ENCODE data around the gene MEI4.
A peak's percentile ranks its signal among the peaks of the same experiment; 100 is the strongest.
"Not testable (repeated sequence)": the region's sequence is repeated elsewhere in the genome, so short reads cannot be mapped to it uniquely, and the experiment has no call there.

MEI4 gene, protein sequence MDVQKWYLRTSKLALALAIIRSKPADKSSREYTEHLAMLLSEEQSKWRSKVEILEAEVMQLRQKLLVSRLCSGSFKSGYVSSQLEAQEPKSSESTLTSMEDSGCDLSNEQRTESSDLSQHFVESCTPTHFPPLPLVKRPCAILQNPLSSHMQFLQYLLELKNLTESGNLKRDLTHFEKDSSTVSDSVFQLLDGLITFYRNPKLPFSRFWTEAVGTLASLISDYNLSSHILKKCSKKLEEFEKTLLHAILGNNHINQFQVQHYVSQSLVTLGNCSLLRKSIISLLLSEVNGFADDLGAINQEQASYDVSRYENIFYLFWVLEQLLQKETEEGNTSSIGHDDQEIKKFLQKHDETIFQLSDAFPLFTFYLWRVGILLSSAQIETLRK

DNA sequence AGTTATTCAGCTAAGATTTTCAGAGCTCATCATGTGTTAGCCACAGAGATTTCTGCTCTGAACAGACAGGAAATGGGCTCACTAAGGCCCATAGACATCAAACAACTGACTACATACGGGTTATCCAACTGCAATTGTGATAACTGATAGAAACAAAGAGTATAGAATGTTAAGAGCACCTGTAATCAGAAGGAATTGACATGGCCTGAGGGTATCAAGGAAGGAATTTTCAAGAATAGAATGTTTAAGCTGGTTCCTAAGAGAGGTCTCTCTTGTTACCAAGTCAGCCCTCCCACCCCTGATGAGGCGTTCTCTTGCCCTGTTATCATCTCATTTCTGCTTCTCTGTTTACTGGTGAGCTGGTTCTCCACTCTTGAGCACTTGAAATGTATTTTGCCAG is at the start of gene MEI4:
MEI4 (plus strand) TSS at position 301 of the 400 bp plus-strand sequence. CDS start 37,633 bp downstream, outside the sequence.
- no peak for DNase-seq

DNA sequence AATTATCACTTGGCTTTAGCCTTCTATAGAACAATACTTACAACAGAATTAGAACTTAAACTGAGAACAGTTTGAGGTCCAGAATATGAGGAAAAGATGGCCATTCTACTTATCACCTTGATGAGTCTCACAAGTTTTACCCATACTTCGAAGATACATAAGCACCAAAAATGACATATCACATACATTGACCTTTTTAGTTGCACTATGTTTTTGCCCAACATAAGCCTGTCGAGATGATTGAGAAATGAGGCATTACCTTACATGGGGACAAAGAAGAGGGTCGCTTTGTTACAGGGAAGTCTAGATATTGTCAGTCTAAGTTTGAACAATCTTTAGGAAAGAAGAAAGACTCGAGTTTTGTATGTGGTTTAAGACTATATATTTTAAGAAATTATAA is 48.4 kb upstream of the MEI4 start:
- no peak for DNase-seq

DNA sequence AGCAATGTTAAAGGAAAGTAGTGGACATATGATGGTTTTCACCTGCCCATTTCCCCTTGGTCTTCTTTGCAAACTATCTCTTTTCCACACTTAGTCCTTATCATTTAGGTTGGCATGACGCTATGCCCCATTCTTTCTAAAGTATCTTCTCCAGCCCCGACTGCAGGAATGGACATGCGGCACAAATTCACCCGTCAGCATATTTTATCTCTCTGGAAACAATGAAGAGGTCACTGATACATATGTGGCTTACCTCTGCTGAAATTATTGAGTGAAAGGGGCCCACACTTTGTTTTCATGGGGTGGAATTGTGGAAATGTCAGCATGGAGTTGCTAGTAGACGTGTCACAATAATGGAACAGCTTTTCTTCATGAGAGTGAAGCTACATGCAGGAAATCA is 45.8 kb upstream of the MEI4 start:
- no peak for DNase-seq

DNA sequence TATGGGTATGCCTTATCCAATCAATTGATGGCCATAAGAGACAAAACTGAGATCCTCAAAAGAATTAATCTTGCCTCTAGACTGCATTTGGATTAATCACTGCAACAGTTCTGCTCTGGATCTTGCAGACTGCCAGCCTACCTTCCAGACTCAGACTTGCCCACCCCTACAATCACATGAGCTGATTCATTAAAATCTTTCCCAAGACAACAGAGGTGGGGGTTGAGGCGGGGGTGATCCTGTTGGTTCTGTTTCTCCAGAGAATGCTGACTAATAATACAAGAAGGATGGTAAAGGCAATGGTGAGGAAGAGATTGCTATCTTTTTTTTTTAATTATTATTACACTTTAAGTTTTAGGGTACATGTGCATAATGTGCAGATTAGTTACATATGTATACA is 43.7 kb upstream of the MEI4 start:
- DNase-seq, result no peak

DNA sequence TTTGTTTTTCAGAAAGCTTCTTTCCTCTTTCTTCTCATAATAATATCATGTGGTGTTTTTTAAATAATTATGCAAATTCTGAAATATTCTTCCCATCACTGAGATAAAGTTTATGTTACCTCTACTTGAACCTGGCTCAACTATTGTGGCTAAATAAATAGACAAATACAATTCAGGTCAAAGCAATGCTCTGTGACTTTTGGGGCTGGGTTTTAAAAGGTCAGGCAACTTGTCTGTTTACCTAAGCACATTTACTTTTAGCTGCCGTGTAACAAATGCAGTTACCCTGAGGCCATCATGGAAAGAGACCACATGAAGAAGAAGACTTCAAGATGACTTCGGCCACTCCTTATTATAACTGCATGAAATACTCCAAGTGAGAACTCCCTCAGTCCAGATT is 33.7 kb upstream of the MEI4 start:
- DNase-seq, result no peak

DNA sequence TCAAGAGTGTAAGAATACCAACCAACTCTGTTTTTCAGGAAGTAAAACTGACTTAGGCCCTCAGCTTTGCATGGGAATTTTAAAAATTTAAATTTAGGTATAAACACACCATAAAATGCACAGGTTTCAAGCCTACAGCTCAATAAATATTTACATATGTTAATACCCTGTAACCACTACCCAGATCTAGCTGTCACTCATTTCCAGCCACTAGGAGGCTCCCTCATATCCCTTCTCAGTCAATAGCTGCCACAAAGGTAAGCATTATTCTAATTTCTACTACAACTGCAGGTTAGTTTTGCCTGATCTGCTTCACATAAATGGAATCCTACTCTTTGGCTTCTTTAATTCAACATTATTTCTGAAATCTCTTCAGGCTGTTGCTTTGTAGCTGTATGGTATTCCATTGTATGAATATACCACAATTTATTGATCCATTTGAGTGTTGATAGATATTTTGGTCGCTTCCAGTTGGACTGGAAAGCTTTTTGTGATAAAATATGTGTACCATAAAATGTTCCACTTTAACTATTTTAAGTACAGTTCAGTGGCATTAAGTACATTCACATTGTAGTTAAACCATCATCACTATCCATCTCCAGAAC is 32.5 kb upstream of the MEI4 start:
- no peak for DNase-seq

DNA sequence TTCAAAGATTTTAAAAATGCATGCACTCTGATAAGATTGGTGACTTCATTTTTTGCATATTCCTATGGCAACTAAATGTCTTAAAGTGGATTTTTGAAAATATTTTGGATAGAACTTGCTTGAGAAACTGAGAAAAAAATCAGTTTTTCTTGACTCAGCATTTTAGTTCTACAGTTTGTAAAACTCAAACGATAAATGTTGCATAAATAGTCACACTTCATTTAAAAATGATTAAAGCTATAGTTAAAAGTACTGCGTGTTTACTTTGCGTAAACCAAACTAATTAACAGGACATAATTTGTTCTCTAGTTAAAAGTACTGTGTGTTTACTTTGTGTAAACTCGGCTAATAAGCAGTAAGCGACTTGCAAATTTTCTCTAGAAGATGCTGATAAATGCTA is 28.3 kb upstream of the MEI4 start:
- DNase-seq, result no peak

DNA sequence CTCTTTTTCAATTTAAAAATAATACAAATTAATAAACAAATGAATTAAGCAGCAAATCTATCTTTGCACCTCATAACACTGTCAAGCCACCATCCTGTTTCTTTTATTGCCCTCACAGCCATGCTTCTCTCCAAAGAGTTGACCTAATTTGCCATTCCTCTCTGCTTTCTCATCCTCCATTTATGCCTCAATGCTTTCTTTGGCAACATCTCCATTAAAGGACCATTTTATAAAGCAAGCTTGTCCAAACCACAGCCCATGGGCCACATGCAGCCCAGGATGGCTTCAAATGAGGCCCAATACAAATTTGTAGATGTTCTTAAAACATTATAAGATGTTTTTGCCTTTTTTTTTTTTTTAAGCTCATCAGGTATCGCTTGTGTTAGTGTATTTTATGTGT is 26.4 kb upstream of the MEI4 start:
- no peak for DNase-seq

DNA sequence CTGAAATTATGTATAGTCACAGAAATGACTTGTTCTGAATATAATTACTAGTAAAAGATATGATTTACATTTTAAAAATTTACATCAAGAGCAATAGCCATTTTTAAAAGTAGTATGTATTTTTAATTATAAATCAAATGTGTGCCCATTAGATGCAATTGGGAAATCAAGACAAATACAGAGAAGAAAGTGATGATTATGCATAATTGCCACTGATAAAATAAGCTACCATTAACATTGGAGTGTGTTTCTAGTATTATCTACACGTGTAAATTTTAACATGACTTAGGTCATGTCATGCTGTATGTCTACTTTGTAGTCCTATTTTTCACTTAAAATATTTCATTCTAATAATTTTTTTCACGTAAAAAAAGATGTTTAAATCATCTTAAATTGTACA is 22.8 kb upstream of the MEI4 start:
- no peak for DNase-seq

DNA sequence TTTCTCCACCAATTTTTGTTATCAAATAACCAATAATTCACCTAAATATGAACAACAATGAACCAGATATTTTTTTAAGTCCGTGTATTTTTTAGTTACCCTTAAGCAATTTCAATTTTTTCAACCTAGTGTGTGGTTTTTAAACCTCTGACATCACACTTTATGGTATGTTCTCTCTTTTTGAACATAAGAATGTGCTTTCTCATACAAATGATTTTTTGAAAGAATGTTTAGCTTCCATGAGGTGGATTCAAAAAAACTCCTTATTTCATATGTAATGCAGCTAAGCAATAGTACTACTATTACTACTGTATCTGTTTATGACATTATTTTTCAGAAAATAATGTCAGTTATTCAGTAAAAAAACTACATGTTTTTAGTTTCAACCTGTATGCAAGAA is 19.4 kb upstream of the MEI4 start:
- DNase-seq, result no peak

DNA sequence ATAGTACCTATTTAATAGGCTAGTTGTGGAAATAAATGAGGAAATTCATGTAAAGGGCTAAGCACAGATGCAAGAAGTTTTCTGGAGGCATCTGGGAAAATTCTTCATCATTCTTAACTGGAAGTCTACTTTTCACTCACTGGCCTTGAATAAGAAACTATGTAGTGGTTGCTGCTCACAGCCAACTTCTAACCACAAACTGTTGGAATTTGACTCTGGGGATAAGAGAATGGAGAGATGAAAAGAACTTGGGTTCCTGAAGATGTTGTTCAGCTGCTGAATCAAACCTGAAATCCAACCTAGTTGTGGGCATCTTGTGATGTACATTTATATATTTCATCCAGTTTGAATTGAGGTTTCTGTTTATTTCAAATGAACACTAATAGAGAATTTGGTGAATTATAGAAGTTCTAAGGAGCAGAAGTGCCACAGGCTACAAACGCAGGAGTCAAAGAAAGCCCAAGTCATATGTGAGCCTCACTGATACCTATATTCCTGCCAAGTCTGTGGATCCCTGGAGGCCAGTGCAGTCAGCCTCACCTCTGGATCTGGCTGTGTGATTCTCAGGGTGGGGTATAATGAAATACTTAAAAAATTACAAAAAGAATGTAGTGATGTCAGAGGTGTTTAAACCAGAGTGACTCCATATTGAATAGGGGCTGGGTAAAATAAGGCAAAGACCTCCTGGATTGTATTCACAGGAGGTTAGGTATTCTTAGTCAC is 18.7 kb upstream of the MEI4 start:
- DNase-seq, result no peak

DNA sequence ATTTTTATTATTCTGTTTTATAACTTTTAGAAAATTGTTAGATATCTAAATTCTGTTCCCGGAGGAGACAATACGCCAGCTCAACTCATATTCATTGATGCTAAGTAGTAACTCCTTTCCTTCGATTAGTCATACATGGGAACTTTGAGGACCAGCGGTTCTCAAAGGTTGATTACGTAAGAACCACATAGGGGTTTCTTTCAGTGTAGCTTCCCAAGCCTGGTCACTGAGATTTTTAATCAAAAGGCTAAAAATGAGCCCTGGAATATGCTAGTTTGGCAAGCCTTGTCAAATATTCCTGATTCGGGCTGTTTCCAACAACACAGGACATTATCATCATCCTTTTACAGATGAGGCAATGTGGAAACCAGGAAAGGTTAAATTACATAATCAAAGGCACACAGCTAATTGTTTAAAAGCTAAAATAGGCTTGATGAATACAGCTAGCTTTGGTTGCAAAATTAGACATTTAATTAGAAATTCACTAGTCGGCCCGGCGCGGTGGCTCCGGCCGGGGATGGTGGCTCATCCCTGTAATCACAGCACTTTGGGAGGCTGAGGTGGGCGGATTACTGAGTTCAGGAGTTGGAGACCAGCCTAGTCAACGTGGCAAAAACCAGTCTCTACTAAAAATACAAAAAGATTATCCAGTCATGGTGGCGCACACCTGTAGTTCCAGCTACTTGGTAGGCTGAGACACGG is 14.6 kb upstream of the MEI4 start:
- DNase-seq, result no peak

DNA sequence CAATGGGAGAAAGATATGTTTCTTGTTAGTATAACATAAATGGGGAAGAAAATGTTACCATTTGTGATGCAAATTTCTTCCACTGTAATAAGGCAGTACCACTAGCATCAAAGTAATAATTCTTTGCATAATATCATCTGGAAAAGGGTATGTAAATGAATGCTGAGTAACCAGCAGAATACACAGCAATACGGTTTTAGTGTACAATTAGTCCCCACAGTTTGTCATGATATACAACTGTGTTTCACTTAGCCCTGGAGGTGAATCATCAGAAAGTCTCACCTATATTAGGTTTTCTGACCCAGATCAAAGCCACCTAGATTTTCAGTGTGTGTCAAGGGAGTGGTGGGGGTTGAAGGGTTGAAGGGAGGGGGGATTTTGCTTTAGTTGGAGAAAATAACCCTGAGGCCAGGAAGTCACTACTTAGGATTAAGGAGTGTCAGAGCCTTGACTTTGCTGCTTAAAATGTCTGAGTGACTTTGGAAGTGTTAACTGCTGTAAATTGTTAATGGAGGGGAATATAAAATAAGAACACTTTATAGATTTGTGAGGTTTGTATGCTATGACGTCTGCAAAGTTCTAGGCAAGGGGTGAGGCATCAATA is 8.6 kb upstream of the MEI4 start:
- no peak for DNase-seq

DNA sequence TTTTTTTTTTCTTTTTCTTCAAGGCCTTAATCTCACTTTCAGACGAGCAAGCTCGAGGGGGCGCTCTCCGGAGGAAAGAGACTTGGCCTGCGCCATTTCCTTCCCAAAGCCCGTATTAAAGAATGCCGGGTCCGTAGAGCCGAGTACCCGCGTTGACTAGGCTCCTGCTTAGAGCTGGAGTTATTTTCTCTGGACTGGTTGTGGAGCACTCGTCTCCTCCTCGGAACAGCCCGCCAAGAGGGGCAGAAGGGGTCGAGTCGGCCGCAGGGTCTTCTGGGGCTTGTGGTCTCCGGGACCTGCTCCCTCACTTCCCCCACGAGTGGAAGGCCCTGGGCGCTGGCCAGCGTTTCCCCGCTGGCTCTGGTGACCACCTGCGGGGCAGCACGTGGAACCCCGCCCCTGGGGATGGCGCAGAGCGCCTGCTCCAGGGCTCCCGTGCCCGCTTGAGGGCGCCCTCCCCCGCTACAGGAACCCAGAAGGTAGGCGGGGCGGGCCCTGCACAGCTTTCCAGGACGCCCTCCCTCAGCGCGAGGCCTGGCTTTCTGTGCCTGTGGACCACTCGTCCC is 2.7 kb upstream of the MEI4 start:
- DNase-seq, result peak; percentile 3

DNA sequence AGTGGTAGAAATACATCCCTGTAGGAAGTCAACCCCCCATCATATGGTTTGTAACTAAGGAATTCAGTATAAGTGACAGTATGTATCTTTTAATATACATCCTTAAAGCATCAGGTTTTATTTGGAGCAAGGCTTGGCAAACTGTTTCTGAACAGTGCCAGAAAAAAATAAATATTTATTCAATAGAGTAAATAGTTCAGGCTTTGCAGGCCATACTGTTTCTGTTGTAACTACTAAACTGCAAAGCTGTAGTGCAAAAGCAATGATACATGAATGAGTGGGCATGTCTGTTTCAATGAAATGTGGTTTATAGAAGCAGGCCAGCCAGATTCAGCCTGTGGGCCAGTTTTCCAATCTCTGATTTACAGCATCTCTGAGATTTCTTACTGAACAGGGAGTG is 977 bp downstream of the MEI4 start:
- DNase-seq, result no peak

DNA sequence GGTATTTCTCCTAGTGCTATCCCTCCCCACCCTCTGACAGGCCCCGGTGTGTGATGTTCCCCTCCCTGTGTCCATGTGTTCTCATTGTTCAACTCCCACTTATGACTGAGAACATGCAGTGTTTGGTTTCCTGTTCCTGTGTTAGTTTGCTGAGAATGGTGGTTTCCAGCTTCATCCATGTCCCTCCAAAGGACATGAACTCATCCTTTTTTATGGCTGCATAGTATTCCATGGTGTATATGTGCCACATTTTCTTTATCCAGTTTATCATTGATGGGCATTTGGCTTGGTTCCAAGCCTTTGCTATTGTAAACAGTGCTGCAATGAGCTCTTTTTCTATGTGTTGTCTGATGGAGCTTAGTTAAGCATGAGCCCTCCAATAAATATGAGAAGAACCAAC is 2.2 kb downstream of the MEI4 start:
- not testable (repeated sequence) for DNase-seq

DNA sequence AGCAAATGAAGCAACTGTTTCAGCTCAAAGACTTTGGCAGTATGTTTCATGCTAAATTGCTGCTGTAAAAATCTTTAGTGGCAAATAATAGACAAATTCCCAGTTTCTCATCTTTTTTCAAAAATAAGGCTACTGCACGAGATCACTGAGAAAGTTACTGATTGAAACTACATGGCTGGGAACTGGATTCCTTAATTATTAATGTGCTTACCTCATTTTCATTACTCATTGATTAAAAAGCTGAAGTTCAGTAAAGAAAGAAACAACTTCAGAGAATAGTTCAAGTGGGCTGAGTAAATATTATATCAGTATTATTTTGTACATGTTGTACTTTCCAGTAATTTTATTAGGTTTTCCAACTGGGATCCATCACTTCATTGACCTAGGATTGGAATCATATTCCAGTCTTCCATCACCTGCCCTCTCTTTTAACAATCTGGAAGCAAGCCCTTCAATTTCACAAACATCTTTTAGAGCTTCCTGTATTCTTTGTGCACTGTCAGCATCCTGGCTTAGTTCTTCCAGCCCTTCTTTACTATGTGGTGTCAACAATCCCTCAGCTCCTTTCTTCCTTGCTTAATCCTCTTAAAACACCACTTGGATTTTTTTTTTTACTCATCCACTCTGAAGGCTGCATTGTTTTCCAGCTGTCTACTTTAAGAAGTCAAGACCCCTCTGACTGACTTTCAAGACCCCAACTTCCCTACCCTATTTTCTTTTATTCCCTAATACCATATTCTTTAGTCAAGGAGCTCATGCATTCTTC is 4.3 kb downstream of the MEI4 start:
- no peak for DNase-seq

DNA sequence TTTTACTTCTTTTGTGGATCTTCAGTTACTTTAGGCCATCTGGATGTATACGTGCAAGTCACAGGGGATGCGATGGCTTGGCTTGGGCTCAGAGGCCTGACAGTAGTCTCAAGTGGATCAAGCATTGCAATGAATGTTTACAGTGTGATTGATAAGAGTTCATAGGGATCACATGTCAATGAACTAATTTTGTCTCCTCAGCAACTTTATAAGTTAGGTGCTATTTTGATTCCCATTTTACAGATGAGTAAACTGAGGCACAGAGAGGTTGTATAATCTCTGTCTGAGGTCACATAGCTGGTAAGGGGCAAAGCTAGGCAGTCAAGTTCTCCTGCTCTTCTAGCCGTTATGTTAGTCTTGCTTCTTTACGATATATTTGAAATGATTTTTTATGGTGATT is 13.5 kb downstream of the MEI4 start:
- no peak for DNase-seq

DNA sequence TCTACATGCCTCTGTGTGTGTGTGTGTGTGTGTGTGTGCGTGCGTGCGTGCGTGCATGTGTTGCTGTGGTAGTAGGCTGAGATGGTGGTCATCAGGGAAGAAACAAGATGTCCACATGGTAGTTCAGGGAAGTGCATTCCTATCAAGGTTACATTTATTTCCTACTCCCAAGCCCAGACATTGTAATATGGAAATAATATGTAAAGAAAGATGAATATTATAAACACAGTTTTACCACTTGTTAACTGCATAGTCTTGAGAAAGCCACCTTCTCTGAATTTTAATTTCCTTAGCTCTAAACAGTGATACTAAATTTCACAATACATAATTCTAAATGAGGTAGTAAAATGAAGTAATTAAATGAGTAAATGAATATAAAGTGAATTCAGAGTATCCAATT is 14.0 kb downstream of the MEI4 start:
- no peak for DNase-seq

DNA sequence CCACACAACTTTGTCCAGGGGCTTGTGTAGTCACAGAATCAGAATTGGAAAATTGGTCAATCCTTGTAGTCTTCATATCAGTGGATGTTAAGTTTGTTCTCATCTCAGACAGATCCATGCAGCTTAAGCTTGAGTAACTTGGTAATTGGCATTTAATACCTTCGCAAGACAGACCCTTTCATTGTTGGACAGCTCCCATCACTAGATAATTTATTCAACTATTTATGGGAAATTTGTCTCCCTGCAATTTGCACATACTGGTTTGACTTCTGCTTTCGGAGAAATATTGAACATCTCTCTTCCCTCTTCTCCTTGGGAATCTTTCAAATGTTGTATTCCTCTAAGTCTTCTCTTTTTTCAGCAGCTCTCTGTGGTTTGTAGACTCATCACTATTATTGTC is 17.1 kb downstream of the MEI4 start:
- DNase-seq, result no peak

DNA sequence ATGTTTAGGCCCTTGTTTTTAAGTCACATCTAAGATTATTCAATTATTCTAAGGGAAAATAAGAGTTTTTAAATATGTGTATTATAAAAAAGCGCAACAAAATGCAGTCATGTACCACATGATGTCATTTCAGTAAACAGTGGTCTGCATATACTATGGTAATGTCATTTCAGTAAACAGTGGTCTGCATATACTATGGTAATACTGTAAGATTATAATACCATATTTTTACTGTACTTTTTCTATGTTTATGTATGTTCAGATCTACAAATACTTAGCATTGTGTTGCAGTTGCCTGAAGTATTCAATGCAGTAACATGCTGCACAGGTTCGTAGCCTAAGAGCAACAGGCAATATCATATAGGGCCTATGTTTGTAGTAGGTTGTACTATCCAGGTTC is 21.4 kb downstream of the MEI4 start:
- no peak for DNase-seq

DNA sequence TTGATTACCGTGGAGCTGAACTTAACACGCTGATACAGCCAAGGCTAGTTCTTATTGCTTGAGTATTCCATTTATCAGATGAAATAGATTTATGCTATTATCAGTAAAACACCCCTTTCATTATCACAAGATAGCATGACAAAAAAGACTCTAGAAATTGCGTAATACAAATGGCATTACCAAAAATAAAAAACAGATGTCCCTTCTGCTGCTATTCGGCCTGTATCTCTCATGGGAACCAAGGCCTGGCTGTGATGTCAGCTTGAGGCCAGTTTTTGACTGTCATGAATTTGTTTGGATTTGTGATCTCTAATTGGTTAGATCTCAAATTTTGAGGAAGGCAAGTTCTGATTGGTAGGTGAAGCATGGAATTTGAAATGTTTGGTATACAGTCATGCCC is 25.2 kb downstream of the MEI4 start:
- no peak for DNase-seq
